ENCODE measurements around the gene C11orf65.

- no peak for TF ChIP-seq CTCF (IDR thresholded peaks at IDR 0.05)
- TF ChIP-seq POLR2AphosphoS5 (IDR thresholded peaks at IDR 0.05), result no peak
Observed at GRCh38 chr11:108508653-108509593, 41.6 kb upstream of the C11orf65 start.

All from sigmoid colon (tissue), 4 donors.